SK-N-SH treated with all-trans-retinoic acid at 6 μM for 48 hours (cell line): ENCODE data around the gene UGGT1.

ENCODE experiments used
- ARNTL ChIP-seq: fragments of 450-650 bp; formaldehyde crosslinking; IDR thresholded peaks from 2 replicates; pipeline ENCODE4 v1.5.0; 2020; ENCODE audit warnings: low read depth, mild to moderate bottlenecking, moderate library complexity, borderline replicate concordance
- CREB5 ChIP-seq: fragments of 250-450 bp; sonication (Bioruptor Pico); IDR thresholded peaks from 2 replicates; pipeline ENCODE4 v1.5.1; 2020; ENCODE audit warnings: low read depth, mild to moderate bottlenecking, moderate library complexity
- ESRRG ChIP-seq: fragments of 250-450 bp; sonication (Bioruptor Pico); IDR thresholded peaks from 2 replicates; pipeline ENCODE4 v1.6.1; 2021; ENCODE audit warnings: mild to moderate bottlenecking
- GLIS3 ChIP-seq: fragments of 250-450 bp; sonication (Bioruptor Pico); IDR thresholded peaks from 2 replicates; pipeline ENCODE4 v1.5.0; 2020; ENCODE audit warnings: mild to moderate bottlenecking, moderate library complexity
- OSR1 ChIP-seq: fragments of 250-450 bp; sonication (Bioruptor Pico); IDR thresholded peaks from 2 replicates; pipeline ENCODE4 v1.8.0; 2022; ENCODE audit warnings: moderate library complexity, mild to moderate bottlenecking, inconsistent platforms
- PATZ1 ChIP-seq: fragments of 250-450 bp; sonication (Bioruptor Pico); IDR thresholded peaks from 2 replicates; pipeline ENCODE4 v1.8.0; 2020; ENCODE audit warnings: mild to moderate bottlenecking, moderate library complexity, borderline replicate concordance
- PPARA ChIP-seq: fragments of 250-450 bp; sonication (Bioruptor Pico); IDR thresholded peaks from 2 replicates; pipeline ENCODE4 v1.5.0; 2020; ENCODE audit warnings: mild to moderate bottlenecking, borderline replicate concordance
- ZC3H10 ChIP-seq: fragments of 250-450 bp; sonication (Bioruptor Pico); IDR thresholded peaks from 2 replicates; pipeline ENCODE4 v1.5.1; 2021; ENCODE audit warnings: mild to moderate bottlenecking, moderate library complexity
- ZFP30 ChIP-seq: fragments of 450-650 bp; formaldehyde crosslinking; IDR thresholded peaks from 2 replicates; pipeline ENCODE4 v1.5.0; 2022; ENCODE audit warnings: mild to moderate bottlenecking, moderate library complexity

DNA sequence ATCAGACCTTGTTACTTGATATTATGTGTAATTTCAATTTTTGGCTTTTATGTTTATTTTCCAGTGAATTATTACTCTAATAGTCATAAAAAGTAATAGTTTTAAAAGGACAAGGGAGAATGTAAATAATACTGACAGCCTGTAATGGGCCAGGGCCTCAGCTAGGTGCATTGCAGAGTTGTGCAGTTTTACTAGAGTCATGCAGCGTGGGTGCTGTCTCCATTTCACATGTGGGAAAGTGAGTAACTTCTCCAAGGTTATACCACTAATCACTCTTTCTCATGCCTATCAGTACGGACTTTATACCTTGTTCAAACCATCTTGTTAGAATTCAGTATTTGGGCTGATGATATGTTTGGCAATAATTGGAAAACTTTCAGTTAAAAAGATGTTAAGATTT is 73.3 kb downstream of the UGGT1 start:
- no peak for TF ChIP-seq ZC3H10 (CRISPR knock-in tag)
- TF ChIP-seq PATZ1 (CRISPR knock-in tag) = no peak
- no peak for TF ChIP-seq ZFP30 (CRISPR knock-in tag)
- no peak for TF ChIP-seq CREB5 (CRISPR knock-in tag)
- no peak for TF ChIP-seq GLIS3 (CRISPR knock-in tag)
- no peak for TF ChIP-seq PPARA (CRISPR knock-in tag)
- no peak for TF ChIP-seq ARNTL (CRISPR knock-in tag)
- TF ChIP-seq ESRRG = no peak
- TF ChIP-seq OSR1 (CRISPR knock-in tag) = no peak
